ENCODE results near the gene IFT43.

The IFT43 gene

DNA sequence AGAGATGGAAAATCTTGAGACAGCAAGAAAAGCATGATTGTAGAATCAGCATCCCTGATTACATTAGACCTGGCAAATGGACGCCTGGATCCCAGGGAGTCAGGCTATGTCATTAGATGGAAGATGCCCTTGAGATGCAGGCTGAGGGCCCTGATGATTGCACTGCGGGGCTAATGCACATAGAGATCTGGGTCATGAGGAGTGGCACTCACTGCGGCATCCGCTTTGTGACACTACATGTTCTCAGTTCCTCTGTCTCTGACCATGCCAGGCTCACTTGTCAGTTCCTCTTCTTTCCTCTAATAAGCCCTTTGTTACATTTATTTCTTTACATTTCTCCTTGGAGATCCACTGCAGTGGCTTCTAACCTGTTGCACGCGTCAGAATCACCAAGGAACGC lies 96.1 kb downstream of the IFT43 start:
- no peak overlapping the region for H3K4me3 ChIP-seq (ENCODE audit: low read depth, low read length)
- no peak for DNase-seq (ENCODE audit: low read depth)
- TF ChIP-seq, protein P1, sequence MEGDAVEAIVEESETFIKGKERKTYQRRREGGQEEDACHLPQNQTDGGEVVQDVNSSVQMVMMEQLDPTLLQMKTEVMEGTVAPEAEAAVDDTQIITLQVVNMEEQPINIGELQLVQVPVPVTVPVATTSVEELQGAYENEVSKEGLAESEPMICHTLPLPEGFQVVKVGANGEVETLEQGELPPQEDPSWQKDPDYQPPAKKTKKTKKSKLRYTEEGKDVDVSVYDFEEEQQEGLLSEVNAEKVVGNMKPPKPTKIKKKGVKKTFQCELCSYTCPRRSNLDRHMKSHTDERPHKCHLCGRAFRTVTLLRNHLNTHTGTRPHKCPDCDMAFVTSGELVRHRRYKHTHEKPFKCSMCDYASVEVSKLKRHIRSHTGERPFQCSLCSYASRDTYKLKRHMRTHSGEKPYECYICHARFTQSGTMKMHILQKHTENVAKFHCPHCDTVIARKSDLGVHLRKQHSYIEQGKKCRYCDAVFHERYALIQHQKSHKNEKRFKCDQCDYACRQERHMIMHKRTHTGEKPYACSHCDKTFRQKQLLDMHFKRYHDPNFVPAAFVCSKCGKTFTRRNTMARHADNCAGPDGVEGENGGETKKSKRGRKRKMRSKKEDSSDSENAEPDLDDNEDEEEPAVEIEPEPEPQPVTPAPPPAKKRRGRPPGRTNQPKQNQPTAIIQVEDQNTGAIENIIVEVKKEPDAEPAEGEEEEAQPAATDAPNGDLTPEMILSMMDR (conservative IDR thresholded peaks at IDR 0.05; ENCODE audit: low read depth, low read length) = no peak

DNA sequence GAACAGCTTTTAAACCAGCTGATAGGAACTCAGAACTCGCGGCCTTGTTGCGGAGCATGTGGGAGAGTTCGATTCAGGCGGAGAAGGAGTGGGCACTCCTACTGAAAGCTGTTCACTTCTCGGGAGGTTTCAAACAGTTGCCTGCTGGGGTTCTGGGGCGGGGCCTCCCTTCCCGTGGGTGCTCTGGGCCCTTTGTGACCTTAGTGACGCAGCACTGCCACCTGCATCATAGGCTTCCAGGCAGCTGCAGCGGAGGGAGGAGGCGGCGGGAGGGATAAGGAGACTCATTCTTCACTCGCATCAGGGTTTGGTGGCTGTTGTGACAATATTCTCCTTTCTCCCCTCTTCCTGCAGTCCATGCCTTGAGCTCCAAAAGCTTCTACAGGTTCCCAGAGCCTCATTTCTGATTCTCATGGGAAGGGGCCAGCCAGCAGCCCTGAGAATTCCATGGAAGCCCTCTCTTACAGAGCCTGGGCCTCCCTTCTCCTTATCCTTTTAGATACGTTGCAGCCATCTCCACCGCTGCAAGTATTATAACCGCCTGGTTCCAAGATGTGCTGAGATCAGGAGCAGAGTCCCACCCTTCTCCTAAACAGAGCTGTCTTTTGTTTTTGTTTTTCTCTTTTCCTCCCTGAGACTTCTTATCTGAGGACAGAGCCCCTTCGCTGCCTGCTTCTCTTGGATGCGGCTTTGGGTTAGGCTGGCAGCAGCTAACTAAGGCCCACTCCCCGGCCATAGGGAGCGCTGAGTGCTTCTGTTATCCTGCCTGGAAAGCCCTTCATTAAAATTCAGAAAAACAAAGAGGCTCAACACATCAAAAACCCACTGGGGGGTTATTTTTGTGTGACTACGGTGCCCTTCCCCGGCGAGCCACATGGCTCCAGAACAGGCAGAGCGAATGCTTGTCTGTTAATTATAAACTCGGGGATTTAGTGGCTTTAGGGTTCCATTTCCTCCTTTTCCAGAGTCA lies 98.5 kb downstream of the IFT43 start:
- DNase-seq (ENCODE audit: low read depth) = no peak
- no peak overlapping the region for H3K4me3 ChIP-seq (ENCODE audit: low read depth, low read length)
- TF ChIP-seq, protein P1 (conservative IDR thresholded peaks at IDR 0.05; ENCODE audit: low read depth, low read length) = no peak

DNA sequence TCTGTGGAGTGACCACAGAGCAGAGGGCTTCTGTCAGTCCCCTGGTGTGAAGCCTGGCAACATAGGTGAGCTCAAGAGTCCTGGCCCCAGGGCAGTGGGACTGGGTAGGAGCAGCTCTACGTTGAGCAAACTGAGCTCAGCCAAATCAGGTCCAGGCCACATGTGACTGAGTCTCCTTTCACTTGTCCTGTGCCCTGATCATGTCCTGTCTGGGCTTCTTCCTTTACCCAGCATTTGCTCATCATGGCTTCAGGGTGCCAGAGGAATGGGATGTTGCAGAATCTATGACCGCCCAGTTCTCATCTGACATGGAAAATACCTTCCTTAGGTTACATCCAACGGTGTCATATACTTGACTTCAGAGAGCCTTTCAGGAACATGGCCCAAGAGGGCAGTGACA lies 99.8 kb downstream of the IFT43 start:
- TF ChIP-seq, protein P1 (conservative IDR thresholded peaks at IDR 0.05; ENCODE audit: low read depth, low read length) = no peak
- H3K4me3 ChIP-seq (ENCODE audit: low read depth, low read length) = no peak overlapping the region
- DNase-seq (ENCODE audit: low read depth) = no peak

DNA sequence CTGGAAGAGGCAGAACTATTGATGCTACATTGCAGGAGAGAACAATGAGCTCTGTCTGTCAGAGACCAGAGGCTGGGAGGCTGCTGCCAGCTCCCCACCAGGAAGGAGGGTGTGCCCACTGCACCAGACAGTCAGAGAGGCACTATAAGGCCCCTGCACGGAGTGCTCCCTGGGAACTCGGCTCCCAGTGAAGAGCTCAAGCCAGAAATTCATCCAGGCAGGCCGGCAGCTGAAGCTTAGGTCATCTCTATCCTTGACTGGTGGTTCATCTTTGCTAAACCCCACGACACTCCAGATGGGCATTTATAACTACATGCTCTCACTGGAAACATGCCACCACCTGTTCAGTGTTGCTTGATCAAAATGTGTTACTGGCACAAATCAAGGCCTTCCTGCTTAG lies 101.1 kb downstream of the IFT43 start:
- no peak for DNase-seq (ENCODE audit: low read depth)
- H3K4me3 ChIP-seq (ENCODE audit: low read depth, low read length) = no peak overlapping the region
- TF ChIP-seq, protein P1 (conservative IDR thresholded peaks at IDR 0.05; ENCODE audit: low read depth, low read length) = no peak

DNA sequence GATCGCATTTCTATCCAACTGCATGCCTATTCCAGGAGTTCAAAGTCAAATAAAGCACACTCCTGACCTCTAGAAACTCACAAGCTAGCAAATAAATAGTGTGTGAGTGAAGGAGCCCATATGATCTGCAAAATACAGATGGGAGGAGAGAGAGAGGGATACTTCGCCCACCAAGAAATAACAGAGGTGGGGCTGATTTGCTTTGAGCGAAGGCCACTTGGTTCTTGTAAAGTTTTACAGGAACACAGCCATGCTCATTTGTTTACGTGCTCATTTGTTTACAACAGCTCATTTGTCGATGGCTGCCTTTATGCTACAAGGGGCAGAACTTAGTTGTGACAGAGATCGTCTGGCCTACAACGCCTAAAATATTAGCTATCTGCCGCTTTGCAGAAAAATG lies 102.8 kb downstream of the IFT43 start:
- no peak for DNase-seq (ENCODE audit: low read depth)
- TF ChIP-seq, protein P1 (conservative IDR thresholded peaks at IDR 0.05; ENCODE audit: low read depth, low read length) = no peak
- H3K4me3 ChIP-seq (ENCODE audit: low read depth, low read length) = no peak overlapping the region

DNA sequence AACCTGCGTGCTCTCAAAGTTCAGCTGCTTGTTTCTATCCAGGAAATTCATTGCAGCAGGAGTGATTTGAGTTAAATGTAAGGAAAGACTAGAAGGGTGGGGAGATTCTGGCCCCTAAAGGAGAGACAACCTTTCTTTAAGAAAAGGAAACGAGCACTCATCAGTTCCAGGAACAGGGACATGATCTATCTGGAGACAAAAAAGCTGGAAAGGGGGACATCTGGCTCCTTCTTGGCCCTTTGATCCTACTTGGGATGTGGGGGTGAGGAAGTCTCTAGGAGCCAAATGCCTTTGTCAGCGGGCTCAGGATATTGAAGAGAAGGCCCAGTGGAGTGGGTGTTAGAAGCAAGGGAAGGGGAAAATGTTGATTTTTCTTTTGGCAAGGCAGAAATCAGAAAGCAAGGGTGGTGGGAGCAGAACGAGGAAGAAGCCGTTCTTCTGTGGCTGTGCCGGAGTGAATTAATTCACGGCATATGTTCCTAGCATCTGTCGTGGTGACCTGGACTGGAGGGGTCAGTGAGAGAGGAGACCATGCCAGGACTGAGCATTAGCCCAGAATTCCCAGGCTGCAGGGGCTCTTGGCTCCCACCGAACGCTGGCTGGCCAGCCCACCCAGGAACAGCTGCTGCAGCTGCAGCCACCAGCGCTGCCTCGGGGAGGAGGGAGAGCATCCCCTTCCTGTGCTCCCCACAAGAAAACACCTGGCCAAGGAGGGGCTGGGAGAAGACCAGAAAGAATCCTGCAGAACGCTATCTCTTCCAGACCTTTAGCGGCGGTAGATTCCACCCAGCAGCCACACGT lies 103.4 kb downstream of the IFT43 start:
- no peak for DNase-seq (ENCODE audit: low read depth)
- H3K4me3 ChIP-seq (ENCODE audit: low read depth, low read length) = no peak overlapping the region
- TF ChIP-seq, protein P1 (conservative IDR thresholded peaks at IDR 0.05; ENCODE audit: low read depth, low read length) = no peak
